ENCODE results near the gene AAK1. TPM values are rescaled to one million over a fixed set of nuclear protein-coding genes. Genes with fewer than 3 reads are reported as not detected.

AAK1 gene
- total and polyA plus RNA-seq, 2 of the 13 experiments (the other 11 are each of a cell fraction or from before 2014, with no cell fraction given): 9.8 to 10.3 TPM

- ATAC-seq (no peak), DNase-seq (ENCODE audit: low spot score) (no peak), FAIRE-seq (no peak)
- 91% methylated on average over 1 of the region's 1 CpG for WGBS (ENCODE audit: low lambda C conversion rate)
- H2AFZ ChIP-seq (ENCODE audit: low read length): no peak overlapping the region
- no peak overlapping the region for H3K4me3 ChIP-seq (replicated peaks in 1 of 3; ENCODE audit: insufficient read depth in 1 of 3, low read depth in 2 of 3, low read length in 3 of 3)
- no peak overlapping the region for H3K9ac ChIP-seq (ENCODE audit: insufficient read depth, low read depth, low read length)
- no peak overlapping the region for H3K4me2 ChIP-seq (ENCODE audit: low read depth, low read length)
- no peaks in the 10 kb centered on the region for H3K9me3 ChIP-seq (ENCODE audit: low read length)
- no peak overlapping the region for H3K27ac ChIP-seq (ENCODE audit: extremely low read length, insufficient read depth, low read length)
- H3K36me3 ChIP-seq (replicated peaks in 1 of 2; ENCODE audit: control insufficient read depth in 1 of 2, insufficient read depth in 2 of 2, low read length in 2 of 2): no peaks in the 10 kb centered on the region
- BruUV-seq (replicated peaks): no TSS peak
- no peaks in the 10 kb centered on the region for H4K20me1 ChIP-seq (ENCODE audit: insufficient read depth, low read length)
- intact Hi-C loops (cut with micrococcal nuclease; ENCODE audit: unreplicated experiment): no loop called here
- ChIA-PET POLR2A (no interaction called here), CTCF (ENCODE audit: low intra/inter-chr PET ratio, low total read pairs) (no interaction called here)
- H3K4me1 ChIP-seq (ENCODE audit: insufficient read depth, low read length): peaks cover 25% of the 10 kb centered on the region
- H3K79me2 ChIP-seq (ENCODE audit: insufficient read depth, low read length): peaks cover 15% of the 10 kb centered on the region
- peaks cover 0 to 3% of the 10 kb centered on the region in 2 experiments; a peak in 1 of 5 replicates for H3K27me3 ChIP-seq (ENCODE audit: control insufficient read depth in 1 of 2, insufficient read depth in 2 of 2, low read length in 2 of 2)
- TF ChIP-seq GFI1 (CRISPR knock-in tag; IDR thresholded peaks at IDR 0.05; ENCODE audit: borderline replicate concordance) (no peak), NR1H2 (CRISPR knock-in tag; IDR thresholded peaks at IDR 0.05; ENCODE audit: borderline replicate concordance, low read depth) (no peak), MEIS2 (CRISPR knock-in tag; IDR thresholded peaks at IDR 0.05) (no peak), KLF6 (CRISPR knock-in tag; IDR thresholded peaks at IDR 0.05) (no peak), ZNF816 (CRISPR knock-in tag; IDR thresholded peaks at IDR 0.05; ENCODE audit: borderline replicate concordance) (no peak), SMYD3 (CRISPR knock-in tag; IDR thresholded peaks at IDR 0.05) (no peak), ADNP (CRISPR knock-in tag; IDR thresholded peaks at IDR 0.05) (no peak), ZNF160 (CRISPR knock-in tag; IDR thresholded peaks at IDR 0.05) (no peak), SRY (CRISPR knock-in tag; IDR thresholded peaks at IDR 0.05) (no peak), ZNF670 (CRISPR knock-in tag; IDR thresholded peaks at IDR 0.05; ENCODE audit: borderline replicate concordance) (no peak), GTF2F1 (IDR thresholded peaks at IDR 0.05; ENCODE audit: low read length) (no peak), ZNF251 (CRISPR knock-in tag; IDR thresholded peaks at IDR 0.05) (no peak), ZNF230 (CRISPR knock-in tag; IDR thresholded peaks at IDR 0.05) (no peak), ZNF460 (CRISPR knock-in tag; IDR thresholded peaks at IDR 0.05; ENCODE audit: borderline replicate concordance) (no peak), ZNF12 (CRISPR knock-in tag; IDR thresholded peaks at IDR 0.05) (no peak)
- TF ChIP-seq, protein P1, sequence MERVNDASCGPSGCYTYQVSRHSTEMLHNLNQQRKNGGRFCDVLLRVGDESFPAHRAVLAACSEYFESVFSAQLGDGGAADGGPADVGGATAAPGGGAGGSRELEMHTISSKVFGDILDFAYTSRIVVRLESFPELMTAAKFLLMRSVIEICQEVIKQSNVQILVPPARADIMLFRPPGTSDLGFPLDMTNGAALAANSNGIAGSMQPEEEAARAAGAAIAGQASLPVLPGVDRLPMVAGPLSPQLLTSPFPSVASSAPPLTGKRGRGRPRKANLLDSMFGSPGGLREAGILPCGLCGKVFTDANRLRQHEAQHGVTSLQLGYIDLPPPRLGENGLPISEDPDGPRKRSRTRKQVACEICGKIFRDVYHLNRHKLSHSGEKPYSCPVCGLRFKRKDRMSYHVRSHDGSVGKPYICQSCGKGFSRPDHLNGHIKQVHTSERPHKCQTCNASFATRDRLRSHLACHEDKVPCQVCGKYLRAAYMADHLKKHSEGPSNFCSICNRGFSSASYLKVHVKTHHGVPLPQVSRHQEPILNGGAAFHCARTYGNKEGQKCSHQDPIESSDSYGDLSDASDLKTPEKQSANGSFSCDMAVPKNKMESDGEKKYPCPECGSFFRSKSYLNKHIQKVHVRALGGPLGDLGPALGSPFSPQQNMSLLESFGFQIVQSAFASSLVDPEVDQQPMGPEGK (CRISPR knock-in tag; IDR thresholded peaks at IDR 0.05): no peak
- TF ChIP-seq, protein P2, sequence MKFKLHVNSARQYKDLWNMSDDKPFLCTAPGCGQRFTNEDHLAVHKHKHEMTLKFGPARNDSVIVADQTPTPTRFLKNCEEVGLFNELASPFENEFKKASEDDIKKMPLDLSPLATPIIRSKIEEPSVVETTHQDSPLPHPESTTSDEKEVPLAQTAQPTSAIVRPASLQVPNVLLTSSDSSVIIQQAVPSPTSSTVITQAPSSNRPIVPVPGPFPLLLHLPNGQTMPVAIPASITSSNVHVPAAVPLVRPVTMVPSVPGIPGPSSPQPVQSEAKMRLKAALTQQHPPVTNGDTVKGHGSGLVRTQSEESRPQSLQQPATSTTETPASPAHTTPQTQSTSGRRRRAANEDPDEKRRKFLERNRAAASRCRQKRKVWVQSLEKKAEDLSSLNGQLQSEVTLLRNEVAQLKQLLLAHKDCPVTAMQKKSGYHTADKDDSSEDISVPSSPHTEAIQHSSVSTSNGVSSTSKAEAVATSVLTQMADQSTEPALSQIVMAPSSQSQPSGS (CRISPR knock-in tag; IDR thresholded peaks at IDR 0.05): no peak
- TF ChIP-seq, protein P3, sequence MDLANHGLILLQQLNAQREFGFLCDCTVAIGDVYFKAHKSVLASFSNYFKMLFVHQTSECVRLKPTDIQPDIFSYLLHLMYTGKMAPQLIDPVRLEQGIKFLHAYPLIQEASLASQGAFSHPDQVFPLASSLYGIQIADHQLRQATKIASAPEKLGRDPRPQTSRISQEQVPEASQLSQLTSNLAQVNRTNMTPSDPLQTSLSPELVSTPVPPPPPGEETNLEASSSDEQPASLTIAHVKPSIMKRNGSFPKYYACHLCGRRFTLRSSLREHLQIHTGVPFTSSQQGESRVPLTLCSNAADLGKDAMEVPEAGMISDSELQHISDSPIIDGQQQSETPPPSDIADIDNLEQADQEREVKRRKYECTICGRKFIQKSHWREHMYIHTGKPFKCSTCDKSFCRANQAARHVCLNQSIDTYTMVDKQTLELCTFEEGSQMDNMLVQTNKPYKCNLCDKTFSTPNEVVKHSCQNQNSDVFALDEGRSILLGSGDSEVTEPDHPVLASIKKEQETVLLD (CRISPR knock-in tag; IDR thresholded peaks at IDR 0.05; ENCODE audit: low read depth): no peak
- in situ Hi-C loops (cut with HindIII; ENCODE audit: extremely low pct_ligation_motif_present, low pct_unique_long_range_greater_than_20kb): no loop called here
Measured at GRCh38 chr2:69646714-69647113, 3.2 kb upstream of the AAK1 start.
